Spleen (tissue), 11 donors: ENCODE results near the gene EHMT2. TPM values are rescaled to one million over a fixed set of nuclear protein-coding genes. Genes with fewer than 3 reads are reported as not detected.
"Not testable (repeated sequence)": the region's sequence is repeated elsewhere in the genome, so short reads cannot be mapped to it uniquely, and the experiment has no call there.

Experiments used
- DNase-seq: peaks from one replicate; pipeline ENCODE4 v3.0.0-alpha.2; 2020
- H3K27ac ChIP-seq, 8 donors: fragments of 200-600 bp; sonication (generic) in 7 of 8; 1 replicate in 4 of 8; 2 replicates in 4 of 8; pipeline versions ENCODE4 v1.5.0 to v1.8.0; 2016 to 2021; ENCODE audit warnings: inconsistent platforms in 4 of 8, mild to moderate bottlenecking in 4 of 8, moderate library complexity in 1 of 8
- H3K27me3 ChIP-seq, 7 donors: fragments of 200-600 bp; sonication (generic) in 6 of 7; replicated peaks in 1 of 7; 1 replicate in 4 of 7; 2 replicates in 3 of 7; pipeline versions ENCODE4 v1.5.0 to v1.8.0; 2016 to 2021; ENCODE audit warnings: inconsistent platforms in 3 of 7, mild to moderate bottlenecking in 1 of 7
- H3K36me3 ChIP-seq, 6 donors: fragments of 200-600 bp; sonication (generic) in 5 of 6; 1 replicate in 4 of 6; 2 replicates in 2 of 6; pipeline versions ENCODE4 v1.5.0 to v1.8.0; 2016 to 2021; ENCODE audit warnings: inconsistent platforms in 2 of 6
- H3K4me1 ChIP-seq, 6 donors: fragments of 200-600 bp; sonication (generic) in 5 of 6; 1 replicate in 3 of 6; 2 replicates in 3 of 6; pipeline versions ENCODE4 v1.5.0 to v1.8.0; 2016 to 2021; ENCODE audit warnings: inconsistent platforms in 3 of 6
- H3K4me3 ChIP-seq, 8 donors: fragments of 200-600 bp; sonication (generic) in 7 of 8; 1 replicate in 4 of 8; 2 replicates in 4 of 8; pipeline versions ENCODE4 v1.5.0 to v1.8.0; 2016 to 2021; ENCODE audit warnings: inconsistent platforms in 4 of 8, mild to moderate bottlenecking in 4 of 8, moderate library complexity in 2 of 8
- H3K9me3 ChIP-seq, 8 donors: fragments of 200-600 bp; sonication (generic) in 7 of 8; 1 replicate in 4 of 8; 2 replicates in 4 of 8; pipeline versions ENCODE4 v1.5.0 to v1.8.0; 2016 to 2021; ENCODE audit warnings: inconsistent platforms in 4 of 8
- CTCF ChIP-seq, 11 experiments: fragments of 200-600 bp in 7 of 11; fragments of 450-650 bp in 4 of 11; sonication (generic) in 4 of 11; IDR thresholded peaks in 8 of 11; conservative IDR thresholded peaks in 3 of 11; 1 replicate in 7 of 11; 2 replicates in 4 of 11; pipeline versions ENCODE4 v1.4.0 to v1.8.0; 2016 to 2021; ENCODE audit warnings: antibody characterized with exemption in 11 of 11, inconsistent platforms in 4 of 11, mild to moderate bottlenecking in 1 of 11
- POLR2A ChIP-seq, 3 donors: fragments of 450-650 bp; IDR thresholded peaks; one replicate each; pipeline ENCODE4 v1.5.1; 2017; ENCODE audit warnings: antibody characterized with exemption in 3 of 3, mild to moderate bottlenecking in 1 of 3
- POLR2AphosphoS5 ChIP-seq, 3 donors: sonication (generic); formaldehyde crosslinking; IDR thresholded peaks; one replicate each; pipeline ENCODE4 v1.5.1; 2017; ENCODE audit warnings: antibody characterized with exemption in 3 of 3
- WGBS, 5 donors: extraction: QIAGEN DNeasy Blood & Tissue Kit in 3 of 5; methylation state at CpG; one replicate each; pipeline versions ENCODE4 v1.1.5 to v1.1.7; 2013 to 2018; 5-methylcytosine and 5-hydroxymethylcytosine counted together
- intact Hi-C: fragments of 100-400 bp; cut with DNase I; formaldehyde crosslinking; loops from one replicate; pipeline ENCODE4 v1.15.0; 2023; ENCODE audit warnings: low total_unique reads
- polyA plus RNA-seq, 3 donors: library from polyadenylated mRNA; stranded (reverse); fragments of 200-250 nt; gene quantifications; one replicate each; pipeline ENCODE4 v1.2.1, GENCODE V29; 2013
- total RNA-seq, 7 donors: library from RNA; depleted of rRNA in 3 of 7; stranded (reverse); fragments of >200 nt in 3 of 7; fragmentation: NEBNext Ultra II Directional in 4 of 7; extraction: Animal tissue kit (Norgen Biotek cat#: 25700) in 4 of 7; gene quantifications; one replicate each; pipeline versions ENCODE4 v1.1.0 to v1.2.1, GENCODE V29; 2016 to 2021
- donor health status: healthy with polysubstance abuse.
- donor health status: DM: no; HTN: no; CAD: no; lungs with moderate emphysema.
- donor health status: DM: no; HTN: no; CAD: no.
- donor health status: Bipolar disorder and iron deficiency.
- donor health status: healthy.
- donor health status: DM: no; HTN: no; CAD: no.
- donor health status: DM: yes; HTN: yes; CAD: no.

The EHMT2 gene
- total and polyA plus RNA-seq, 10 donors: 36.5 to 66.1 (median 50.1) TPM

DNA sequence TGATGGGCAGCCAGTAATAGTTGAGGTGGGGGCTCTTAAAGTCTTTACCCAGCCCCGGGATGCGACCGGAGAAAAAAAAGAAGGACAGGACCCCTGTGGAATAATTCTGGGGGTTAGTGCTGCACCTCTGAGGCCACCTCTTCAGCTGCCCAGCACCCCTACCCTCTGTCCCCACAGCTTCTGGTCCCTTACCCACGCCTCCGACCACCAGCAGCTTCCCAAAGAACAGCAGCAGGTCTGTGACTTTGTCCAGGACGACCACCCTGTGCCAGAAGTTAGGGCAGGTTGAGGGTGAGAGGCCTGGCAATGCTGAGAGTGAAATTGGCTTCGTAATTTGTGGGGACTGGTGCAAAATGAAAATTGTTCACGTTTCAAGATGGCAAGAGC lies 32.7 kb downstream of the EHMT2 start:
- no peak for TF ChIP-seq POLR2A (IDR thresholded peaks at IDR 0.05)
- no peak for TF ChIP-seq CTCF (IDR thresholded peaks at IDR 0.05 in 8 of 11, conservative IDR thresholded peaks at IDR 0.05 in 3 of 11)
- no peak for TF ChIP-seq POLR2AphosphoS5 (IDR thresholded peaks at IDR 0.05)
- peaks cover 14 to 42% (median 27%) of the 10 kb centered on the region in 6 donors for H3K4me1 ChIP-seq
- no peaks in the 10 kb centered on the region for H3K27me3 ChIP-seq
- no peak overlapping the region for H3K27ac ChIP-seq
- intact Hi-C loops: no loop called here
- 86 to 92% (median 89%) methylated on average over 8 of the region's 8 CpGs for WGBS, 5 donors
- H3K4me3 ChIP-seq: no peak overlapping the region
- H3K36me3 ChIP-seq: peaks cover 0 to 16% (median 11%) of the 10 kb centered on the region in 6 donors
- no peak for DNase-seq
- H3K9me3 ChIP-seq: no peaks in the 10 kb centered on the region

- peak in 2 of 11 experiments; percentile 2 to 23 for TF ChIP-seq CTCF (IDR thresholded peaks at IDR 0.05 in 8 of 11, conservative IDR thresholded peaks at IDR 0.05 in 3 of 11)
- H3K27me3 ChIP-seq, DNase-seq, intact Hi-C loops, H3K9me3 ChIP-seq: not testable (repeated sequence)
- WGBS, 5 donors: 9 to 16% (median 10%) methylated on average over 16 of the region's 16 CpGs
- H3K36me3 ChIP-seq: peaks cover 0 to 23% (median 18%) of the 10 kb centered on the region in 6 donors
- H3K4me1 ChIP-seq: peaks cover 14 to 42% (median 27%) of the 10 kb centered on the region in 6 donors
- H3K27ac ChIP-seq: peak overlapping the region; percentile 38 to 95 (median 80)
- peak overlapping the region; percentile 52 to 87 (median 80) for H3K4me3 ChIP-seq
Observed at GRCh38 chr6:31864123-31864562, 33.4 kb downstream of the EHMT2 start.

- peaks cover 3 to 38% (median 33%) of the 10 kb centered on the region in 6 donors for H3K36me3 ChIP-seq
- intact Hi-C loops: no loop called here
- 0 to 1% (median 1%) methylated on average over 55 to 64 of the region's 64 CpGs for WGBS, 5 donors
Observed at GRCh38 chr6:31862344-31863235, 34.9 kb downstream of the EHMT2 start, which contains the start of gene NEU1. TSS of gene NEU1 (minus strand) at chr6:31862821. CDS start at chr6:31862776, 45 bp downstream.

More at GRCh38 chr6:31862344-31863235, 34.9 kb downstream of the EHMT2 start, which contains the start of gene NEU1:
- TF ChIP-seq POLR2A (IDR thresholded peaks at IDR 0.05) (peak; percentile 71 to 97 (median 81)), CTCF (IDR thresholded peaks at IDR 0.05 in 8 of 11, conservative IDR thresholded peaks at IDR 0.05 in 3 of 11) (peak in 2 of 11 experiments; percentile 27 to 37), POLR2AphosphoS5 (IDR thresholded peaks at IDR 0.05) (peak; percentile 99)
- Histone ChIP-seq H3K4me1 (peaks cover 14 to 42% (median 27%) of the 10 kb centered on the region in 6 donors), H3K9me3 (no peaks in the 10 kb centered on the region), H3K4me3 (peak within 1 kb of the TSS; percentile 53 to 87 (median 80)), H3K27me3 (no peaks in the 10 kb centered on the region), H3K27ac (peak within 1 kb of the TSS; percentile 84 to 95 (median 92))
- peak; percentile 100 for DNase-seq
